GM21825 (cell line): ENCODE results near the gene ADGB.

Source experiments
- ATAC-seq: cut with Tn5 transposase; IDR thresholded peaks from one replicate; pipeline ENCODE4 v1.9.1; 2021; ENCODE audit warnings: mild to moderate bottlenecking, moderate library complexity; ENCODE audit not compliant: unreplicated experiment

The ADGB gene

GRCh38 chr6:146628350-146628749 lies 29.6 kb downstream of the ADGB start:
- ATAC-seq, result no peak

DNA sequence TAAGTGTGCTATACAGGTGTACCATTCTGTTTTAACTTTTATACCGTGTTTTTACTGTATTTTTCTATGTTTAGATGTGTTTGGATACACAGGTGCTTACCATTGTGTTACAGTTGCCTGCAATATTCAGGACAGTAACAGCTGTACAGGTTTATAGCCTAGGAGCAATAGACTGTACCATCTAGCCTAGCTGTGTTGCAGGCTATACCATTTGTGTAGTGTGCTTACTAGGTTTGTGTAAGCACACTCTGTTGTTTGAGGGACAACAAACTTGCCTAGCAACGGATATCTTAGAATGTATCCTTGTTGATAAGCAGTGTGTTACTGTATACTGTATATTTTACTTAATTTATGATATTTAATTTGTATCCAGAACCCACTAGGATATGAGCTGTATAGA lies 35.2 kb downstream of the ADGB start:
- ATAC-seq, result no peak

- ATAC-seq, result no peak
Measured at GRCh38 chr6:146635165-146635564, 36.4 kb downstream of the ADGB start.

DNA sequence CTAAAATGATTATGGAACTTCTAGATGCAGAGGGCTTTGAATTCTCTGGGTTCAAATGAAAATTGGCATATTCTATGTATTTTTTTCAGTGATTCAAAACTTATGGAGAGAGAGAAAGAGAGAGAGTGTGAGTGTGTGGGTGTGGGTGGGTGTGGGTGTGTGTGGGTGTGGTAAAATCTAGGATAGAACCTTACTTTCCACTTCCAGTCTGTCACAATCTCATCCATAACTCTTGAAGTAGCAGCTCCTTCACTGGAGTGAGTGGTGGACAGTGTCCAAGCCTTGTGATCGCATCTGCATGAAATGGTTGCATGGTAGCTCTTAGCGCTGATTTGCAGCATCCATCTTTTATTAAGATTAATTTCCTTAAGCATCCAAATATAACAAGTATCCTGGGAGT lies 37.7 kb downstream of the ADGB start:
- no peak for ATAC-seq

GRCh38 chr6:146642921-146643320 lies 44.1 kb downstream of the ADGB start:
- no peak for ATAC-seq

DNA sequence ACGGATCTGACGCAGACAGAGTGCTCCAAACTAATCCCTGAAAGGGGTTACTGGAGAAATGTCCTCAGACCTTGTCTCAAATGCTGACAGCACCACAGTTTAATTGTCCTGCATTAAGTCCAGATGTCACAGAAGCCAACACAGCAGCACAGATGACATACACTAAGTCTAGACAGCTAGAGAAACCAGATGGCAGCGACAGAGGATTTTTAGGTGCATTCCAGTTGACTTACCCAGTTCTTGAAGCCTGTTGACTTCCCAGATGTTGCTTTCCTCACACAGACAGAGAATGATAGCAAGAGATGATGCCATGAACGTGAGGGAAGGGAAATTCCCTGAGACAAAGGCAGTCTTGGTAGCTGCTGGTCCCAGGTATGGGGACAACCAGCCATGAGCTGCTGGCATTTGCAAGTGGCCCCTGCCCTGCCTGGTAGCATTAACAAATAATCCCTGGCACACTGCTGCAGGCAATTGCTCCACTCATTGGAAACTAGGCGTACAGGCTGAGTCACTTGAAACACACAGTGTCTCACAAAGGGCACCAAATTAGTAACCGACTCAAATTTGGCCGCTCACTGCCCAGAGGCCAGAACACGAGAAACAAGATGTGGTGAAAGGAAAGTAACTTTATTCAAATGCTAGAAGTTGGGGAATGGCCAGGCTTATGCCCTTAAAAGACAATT lies 52.2 kb downstream of the ADGB start:
- ATAC-seq, result no peak

- ATAC-seq, result no peak
Measured at GRCh38 chr6:146651482-146651863, 52.7 kb downstream of the ADGB start.

- ATAC-seq, result no peak
Measured at GRCh38 chr6:146657432-146657831, 58.7 kb downstream of the ADGB start.

DNA sequence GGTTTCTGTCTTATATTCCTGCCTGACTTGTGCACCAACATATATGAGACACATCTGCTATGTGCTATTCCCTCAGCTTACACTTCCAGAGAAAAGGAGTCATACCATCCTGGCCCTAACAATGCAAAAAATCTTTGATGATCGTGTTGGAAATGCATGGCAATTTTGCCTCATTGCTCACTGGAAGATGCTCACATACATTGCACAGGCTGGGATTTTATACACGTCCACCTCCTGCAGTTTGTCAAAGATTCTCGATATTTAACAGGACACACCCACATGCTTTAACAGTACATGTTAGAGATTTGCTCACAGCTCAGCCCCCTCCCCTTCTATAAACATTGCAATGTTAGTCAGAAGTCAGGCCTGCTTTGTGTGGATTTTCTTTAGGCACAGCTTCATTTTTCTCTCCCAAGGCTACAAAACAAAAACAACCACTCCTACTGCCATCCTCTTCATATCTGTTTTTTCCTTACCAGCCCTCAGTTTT lies 66.1 kb downstream of the ADGB start:
- no peak for ATAC-seq

- ATAC-seq, result no peak
Measured at GRCh38 chr6:146666909-146667308, 68.1 kb downstream of the ADGB start.

DNA sequence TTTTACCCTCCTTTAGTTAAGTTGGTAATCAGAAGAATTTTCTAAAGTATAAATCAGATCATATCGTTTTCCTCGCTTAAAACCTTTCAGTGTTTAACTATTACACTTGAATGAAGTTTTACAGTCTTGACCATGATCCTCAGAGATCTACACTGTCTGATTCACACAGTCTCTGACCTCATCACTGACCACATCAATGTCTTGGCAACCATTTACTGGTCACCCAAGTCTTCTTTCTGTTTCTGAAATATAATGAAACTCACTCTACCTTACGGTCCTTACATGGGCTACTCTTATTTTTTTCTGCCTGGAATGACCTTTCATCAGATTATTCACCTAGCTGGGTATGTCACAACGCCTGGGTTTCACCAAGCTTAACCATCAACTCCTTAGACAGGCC lies 71.4 kb downstream of the ADGB start:
- ATAC-seq, result no peak

- no peak for ATAC-seq
Measured at GRCh38 chr6:146673069-146673468, 74.3 kb downstream of the ADGB start.

- no peak for ATAC-seq
Measured at GRCh38 chr6:146679386-146679785, 80.6 kb downstream of the ADGB start.

DNA sequence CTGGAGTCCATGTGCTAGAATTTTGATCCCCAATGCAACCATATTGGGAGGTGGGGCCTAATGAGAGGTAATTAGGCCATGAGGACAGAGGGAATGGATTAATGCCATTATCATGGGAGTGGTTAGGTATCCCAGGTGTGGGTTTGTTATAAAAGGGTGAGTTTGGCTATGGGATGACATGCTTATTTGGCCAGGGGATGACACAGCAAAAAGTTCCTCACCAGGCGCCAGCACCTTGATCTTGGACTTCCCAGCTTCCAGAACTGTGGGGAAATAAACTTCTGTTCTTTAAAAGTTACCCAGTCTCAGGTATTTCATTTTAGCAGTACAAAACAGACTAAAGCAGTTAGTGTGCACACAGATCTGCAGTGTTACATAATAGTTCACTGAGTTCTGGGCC lies 84.1 kb downstream of the ADGB start:
- no peak for ATAC-seq

- no peak for ATAC-seq
Measured at GRCh38 chr6:146689806-146690205, 91.0 kb downstream of the ADGB start.

GRCh38 chr6:146693342-146693741 lies 94.6 kb downstream of the ADGB start:
- ATAC-seq, result no peak

DNA sequence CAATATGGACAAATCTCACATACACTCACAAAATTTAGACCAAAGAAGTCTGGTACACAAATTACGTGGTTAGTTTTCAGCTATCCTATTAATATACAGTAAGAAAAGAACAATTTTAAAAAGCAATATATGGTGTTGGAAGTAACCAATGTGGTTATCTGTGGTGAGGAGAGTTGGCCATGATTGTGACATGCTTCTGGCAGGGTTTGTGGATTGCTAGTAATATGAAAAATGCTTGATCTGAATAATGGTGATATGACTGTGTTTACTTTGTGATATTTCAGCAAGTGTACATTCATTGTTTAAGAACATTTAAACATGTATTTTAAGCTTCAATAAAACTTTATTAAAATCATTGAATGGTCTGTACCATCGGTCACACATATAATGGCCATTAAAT lies 99.1 kb downstream of the ADGB start:
- no peak for ATAC-seq

DNA sequence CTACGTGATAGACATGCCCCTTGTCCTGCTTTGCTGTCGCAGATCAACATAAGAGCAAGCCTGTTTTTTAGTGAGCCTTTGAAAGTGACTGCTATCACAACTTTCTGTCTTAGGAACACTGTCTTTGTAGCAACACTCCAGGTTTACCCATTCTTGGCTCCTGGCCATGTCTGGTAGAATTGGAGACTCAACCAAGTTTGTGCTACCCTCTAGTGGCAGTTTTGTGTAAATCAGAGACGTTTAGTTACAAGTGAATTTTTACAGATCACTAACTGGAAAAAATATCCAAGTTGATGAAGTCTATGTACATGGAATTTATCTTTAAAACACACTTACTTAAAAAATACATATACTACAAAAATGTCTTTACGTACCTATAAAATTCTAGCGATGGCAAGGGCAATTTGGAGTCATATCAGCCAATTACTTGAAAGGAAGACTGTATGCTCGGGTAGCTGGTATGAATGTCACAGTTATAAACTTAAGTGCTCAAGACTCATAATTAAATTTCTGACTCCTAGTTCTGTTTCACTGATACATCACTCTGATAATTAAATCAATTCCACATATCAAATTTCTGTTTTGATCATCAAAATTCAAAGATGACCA lies 101.4 kb downstream of the ADGB start:
- peak; percentile 81 for ATAC-seq

GRCh38 chr6:146701632-146702031 lies 102.9 kb downstream of the ADGB start:
- ATAC-seq, result no peak

DNA sequence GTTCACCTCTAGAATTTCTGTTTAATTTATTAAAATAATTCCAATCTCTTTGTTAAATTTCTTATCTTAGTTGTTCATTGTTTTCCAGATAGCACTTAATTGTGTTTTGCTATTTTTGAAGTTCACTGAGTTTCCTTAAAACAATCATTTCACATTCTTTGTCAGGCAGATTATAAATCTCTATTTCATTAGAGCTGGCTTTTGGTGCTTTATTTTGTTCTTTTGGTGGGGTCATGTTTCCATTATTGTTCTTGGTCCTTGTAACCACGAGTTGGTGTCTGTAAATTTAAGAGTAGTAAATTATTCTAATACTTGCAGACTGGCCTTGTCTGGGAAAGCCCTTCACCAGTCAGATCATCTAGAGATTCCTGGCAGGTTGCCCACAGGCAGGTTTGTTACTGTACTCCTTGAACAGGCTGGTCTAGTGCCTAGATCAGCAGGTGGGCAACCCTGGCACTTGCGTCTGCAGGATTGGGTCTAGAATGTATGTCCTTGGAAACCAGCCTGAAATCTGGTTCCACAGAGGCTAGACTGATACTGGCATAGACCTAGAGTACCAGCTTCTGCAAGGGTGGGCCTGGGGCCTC lies 110.4 kb downstream of the ADGB start:
- no peak for ATAC-seq

- no peak for ATAC-seq
Measured at GRCh38 chr6:146719387-146719786, 120.6 kb downstream of the ADGB start.

- no peak for ATAC-seq
Measured at GRCh38 chr6:146739696-146740095, 140.9 kb downstream of the ADGB start.
